NT2/D1 (cell line): ENCODE measurements around the gene ADGRA1.

ENCODE experiments used
- DNase-seq: peaks from one replicate; pipeline ENCODE4 v3.0.0-alpha.2; 2011; ENCODE audit warnings: low read depth, low spot score
- H3K27me3 ChIP-seq: 2 replicates; pipeline ENCODE4 v1.6.0; 2011; ENCODE audit warnings: mild to moderate bottlenecking; ENCODE audit not compliant: insufficient read length, insufficient read depth
- H3K36me3 ChIP-seq: 2 replicates; pipeline ENCODE4 v1.6.1; 2011; ENCODE audit warnings: mild to moderate bottlenecking, low read length, mixed read lengths; ENCODE audit not compliant: insufficient read depth, insufficient read length
- H3K4me1 ChIP-seq: 2 replicates; pipeline ENCODE4 v1.5.1; 2011; ENCODE audit not compliant: insufficient read depth, insufficient read length
- H3K4me3 ChIP-seq: 2 replicates; pipeline ENCODE4 v1.5.1; 2011; ENCODE audit warnings: low read depth; ENCODE audit not compliant: insufficient read length
- H3K9ac ChIP-seq: 2 replicates; pipeline ENCODE4 v1.6.0; 2011; ENCODE audit warnings: low read depth; ENCODE audit not compliant: insufficient read length
- H3K9me3 ChIP-seq: 2 replicates; pipeline ENCODE4 v1.5.1; 2011; ENCODE audit warnings: mild to moderate bottlenecking, low read length; ENCODE audit not compliant: insufficient read depth
- SUZ12 ChIP-seq: IDR thresholded peaks from 2 replicates; pipeline ENCODE4 v1.6.1; 2011; ENCODE audit not compliant: insufficient read length, insufficient read depth; ENCODE audit errors: extremely low read depth
- YY1 ChIP-seq: IDR thresholded peaks from 2 replicates; pipeline ENCODE4 v1.6.1; 2011; ENCODE audit not compliant: insufficient read length, insufficient read depth
- ZNF274 ChIP-seq: IDR thresholded peaks from 2 replicates; pipeline ENCODE4 v1.6.1; 2011; ENCODE audit warnings: mild to moderate bottlenecking, low read depth, low read length

The ADGRA1 gene

DNA sequence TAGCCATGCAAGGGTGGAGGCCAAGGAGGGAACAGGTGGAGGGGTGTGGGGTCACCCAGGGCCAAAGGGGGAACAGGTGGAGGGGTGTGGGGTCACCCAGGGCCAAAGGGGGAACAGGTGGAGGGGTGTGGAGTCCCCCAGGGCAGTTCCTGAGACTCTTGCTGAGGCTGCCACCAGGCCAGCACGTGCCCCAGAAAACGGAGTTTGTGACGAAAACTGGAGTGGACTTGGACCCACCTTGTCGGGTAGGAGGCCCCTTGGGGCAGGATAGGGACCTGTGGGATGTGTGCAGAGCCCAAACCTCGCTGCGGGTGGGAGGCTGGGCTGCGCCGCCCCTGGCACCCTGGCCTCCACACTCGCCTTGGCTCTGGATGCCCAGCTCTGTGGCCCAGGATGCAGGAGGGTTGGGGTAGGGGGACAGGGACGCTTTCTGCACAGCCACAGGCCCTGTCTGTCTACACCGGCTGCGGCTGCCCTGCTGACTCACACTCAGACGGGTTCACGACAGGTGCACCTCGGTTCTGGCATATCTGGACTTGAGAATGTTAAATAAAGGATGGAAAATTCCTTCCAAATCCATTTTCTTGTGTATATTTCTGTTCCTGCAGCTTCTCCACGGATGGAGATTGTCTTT is 562 bp upstream of the ADGRA1 start:
- no peak for DNase-seq
- Histone ChIP-seq H3K9ac (no peak overlapping the region), H3K9me3 (no peaks in the 10 kb centered on the region), H3K4me3 (no peak overlapping the region), H3K36me3 (no peaks in the 10 kb centered on the region), H3K27me3 (peaks cover 63% of the 10 kb centered on the region), H3K4me1 (peaks cover 5% of the 10 kb centered on the region)
- TF ChIP-seq ZNF274 (no peak), YY1 (no peak), SUZ12 (no peak)

GRCh38 chr10:133088179-133088955 is 643 bp downstream of the ADGRA1 start:
- H3K4me1 ChIP-seq: peaks cover 5% of the 10 kb centered on the region
- no peaks in the 10 kb centered on the region for H3K36me3 ChIP-seq
- DNase-seq: no peak
- H3K9ac ChIP-seq: no peak overlapping the region
- H3K9me3 ChIP-seq: no peaks in the 10 kb centered on the region
- TF ChIP-seq SUZ12 (peak; percentile 52), YY1 (no peak), ZNF274 (no peak)
- peaks cover 71% of the 10 kb centered on the region for H3K27me3 ChIP-seq
- peak overlapping the region; percentile 40 for H3K4me3 ChIP-seq

DNA sequence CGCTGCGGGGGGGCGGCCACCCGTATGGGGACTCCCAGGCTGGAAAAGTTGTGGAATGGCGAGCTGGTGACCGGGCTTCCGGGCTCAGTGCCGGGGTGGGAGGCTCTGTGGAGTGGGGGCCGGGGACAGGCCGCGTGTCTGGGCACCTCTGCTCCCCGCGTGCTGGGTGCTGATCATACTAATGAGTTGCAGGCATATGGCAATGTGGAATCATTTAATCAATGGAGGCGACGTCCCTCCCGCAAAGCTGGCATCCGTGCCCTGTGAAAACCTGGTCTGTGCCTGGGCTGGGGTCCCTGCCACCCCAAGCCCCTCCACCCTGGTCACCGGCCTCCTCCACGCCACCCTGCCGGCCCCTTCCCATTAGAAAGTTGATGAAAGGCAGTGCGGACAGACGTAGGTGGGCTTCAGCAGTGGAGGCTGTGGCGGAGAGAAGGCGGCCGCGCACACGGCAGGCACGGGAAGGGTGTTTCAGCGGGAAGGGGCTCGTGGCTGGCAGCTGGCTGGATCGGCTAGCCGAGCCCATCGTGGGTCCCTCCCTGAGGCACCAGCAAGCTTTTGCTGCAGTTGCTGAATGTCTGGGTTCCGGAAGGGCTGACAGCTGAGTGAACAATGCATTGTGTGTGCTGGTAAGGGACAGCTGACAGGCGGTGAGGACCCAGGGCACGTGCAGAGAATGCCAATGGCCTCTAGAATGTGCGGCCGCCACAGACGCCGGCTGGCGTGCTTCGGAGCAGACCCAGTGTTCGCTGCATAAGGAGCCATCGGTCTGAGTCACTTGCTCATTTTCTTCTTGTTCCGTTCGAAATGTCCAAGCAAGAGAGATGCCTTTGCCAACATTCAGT is 1.5 kb downstream of the ADGRA1 start:
- H3K9me3 ChIP-seq: no peaks in the 10 kb centered on the region
- TF ChIP-seq SUZ12 (no peak), ZNF274 (no peak), YY1 (no peak)
- peaks cover 5% of the 10 kb centered on the region for H3K4me1 ChIP-seq
- H3K9ac ChIP-seq: no peak overlapping the region
- peaks cover 73% of the 10 kb centered on the region for H3K27me3 ChIP-seq
- H3K36me3 ChIP-seq: no peaks in the 10 kb centered on the region
- no peak for DNase-seq
- no peak overlapping the region for H3K4me3 ChIP-seq

GRCh38 chr10:133090101-133090500 is 2.4 kb downstream of the ADGRA1 start:
- Histone ChIP-seq H3K27me3 (peaks cover 71% of the 10 kb centered on the region), H3K4me3 (no peak overlapping the region)

GRCh38 chr10:133090654-133091053 is 2.9 kb downstream of the ADGRA1 start:
- Histone ChIP-seq H3K36me3 (no peaks in the 10 kb centered on the region), H3K4me3 (no peak overlapping the region), H3K4me1 (peaks cover 4% of the 10 kb centered on the region), H3K9ac (no peak overlapping the region), H3K27me3 (peaks cover 68% of the 10 kb centered on the region), H3K9me3 (no peaks in the 10 kb centered on the region)
- no peak for DNase-seq
- no peak for TF ChIP-seq SUZ12
- no peak for TF ChIP-seq ZNF274
- TF ChIP-seq YY1: no peak

More at GRCh38 chr10:133090101-133090500, 2.4 kb downstream of the ADGRA1 start:
- no peak overlapping the region for H3K9ac ChIP-seq
- DNase-seq: no peak
- H3K9me3 ChIP-seq: no peaks in the 10 kb centered on the region
- H3K4me1 ChIP-seq: peaks cover 5% of the 10 kb centered on the region
- no peaks in the 10 kb centered on the region for H3K36me3 ChIP-seq
- TF ChIP-seq YY1: no peak
- TF ChIP-seq SUZ12: no peak
- no peak for TF ChIP-seq ZNF274

- peaks cover 3% of the 10 kb centered on the region for H3K4me1 ChIP-seq
- H3K9me3 ChIP-seq: no peaks in the 10 kb centered on the region
- no peak for TF ChIP-seq YY1
- no peaks in the 10 kb centered on the region for H3K36me3 ChIP-seq
- no peak overlapping the region for H3K4me3 ChIP-seq
- no peak for DNase-seq
- H3K9ac ChIP-seq: no peak overlapping the region
- peaks cover 61% of the 10 kb centered on the region for H3K27me3 ChIP-seq
Observed at GRCh38 chr10:133091316-133091715, 3.6 kb downstream of the ADGRA1 start.

GRCh38 chr10:133093291-133093690 is 5.6 kb downstream of the ADGRA1 start:
- Histone ChIP-seq H3K4me1 (peaks cover 3% of the 10 kb centered on the region), H3K9ac (no peak overlapping the region), H3K4me3 (no peak overlapping the region), H3K36me3 (no peaks in the 10 kb centered on the region), H3K27me3 (peaks cover 43% of the 10 kb centered on the region), H3K9me3 (no peaks in the 10 kb centered on the region)
- TF ChIP-seq SUZ12: no peak
- TF ChIP-seq YY1: no peak
- TF ChIP-seq ZNF274: no peak
- DNase-seq: no peak
